H1 (cell line): ENCODE results near the gene PIGS. TPM values are rescaled to one million over a fixed set of nuclear protein-coding genes. Genes with fewer than 3 reads are reported as not detected.

Experiments used
- CTCF ChIA-PET: fragments of 300-600 bp; sonication (Branson Sonifier 250); formaldehyde crosslinking; loops from one replicate; lab custom pipeline; 2021; ENCODE audit not compliant: partially characterized antibody; lab: Charles Lee
- POLR2A ChIA-PET: fragments of 300-600 bp; sonication (Branson Sonifier 250); formaldehyde crosslinking; loops from one replicate; lab custom pipeline; 2021; ENCODE audit warnings: inconsistent platforms; ENCODE audit not compliant: partially characterized antibody; lab: Charles Lee
- DNase-seq, 2 experiments: peaks; one replicate each; pipeline versions ENCODE4 v3.0.0 to v3.0.0-alpha.2; 2010 to 2022; ENCODE audit warnings: low spot score in 2 of 2, low read depth in 1 of 2, mixed read lengths in 1 of 2
- FAIRE-seq: peaks from 2 replicates; lab custom pipeline; 2011; peaks lifted over from hg19 to GRCh38; lab: Jason Lieb, UNC
- H2AFZ ChIP-seq: 2 replicates; pipeline ENCODE4 v1.8.1; 2012; ENCODE audit warnings: low read length, inconsistent platforms
- H2AK5ac ChIP-seq: 2 replicates; pipeline ENCODE4 v1.6.1; 2013; ENCODE audit warnings: low read depth, low read length
- H2BK120ac ChIP-seq: replicated peaks from 2 replicates; pipeline ENCODE3; 2013; ENCODE audit warnings: low read depth, low read length, inconsistent platforms
- H2BK12ac ChIP-seq: 2 replicates; pipeline ENCODE4 v1.6.1; 2013; ENCODE audit warnings: low read depth, low read length
- H2BK15ac ChIP-seq: 2 replicates; pipeline ENCODE4 v1.6.1; 2013; ENCODE audit warnings: low read length
- H2BK20ac ChIP-seq: 2 replicates; pipeline ENCODE4 v1.6.1; 2013; ENCODE audit warnings: low read length
- H2BK5ac ChIP-seq: 2 replicates; pipeline ENCODE4 v1.6.1; 2013; ENCODE audit warnings: low read depth, low read length
- H3K14ac ChIP-seq: 2 replicates; pipeline ENCODE4 v1.6.1; 2013; ENCODE audit warnings: inconsistent platforms; ENCODE audit not compliant: insufficient read length
- H3K18ac ChIP-seq: 2 replicates; pipeline ENCODE4 v1.6.1; 2013; ENCODE audit warnings: low read length; ENCODE audit errors: extremely low read depth
- H3K23ac ChIP-seq: 2 replicates; pipeline ENCODE4 v1.6.1; 2013; ENCODE audit warnings: inconsistent platforms; ENCODE audit not compliant: insufficient read length
- H3K23me2 ChIP-seq: 2 replicates; pipeline ENCODE4 v1.6.1; 2013; ENCODE audit warnings: low read depth, low read length
- H3K27ac ChIP-seq: 2 replicates; pipeline ENCODE4 v1.6.1; 2011; ENCODE audit warnings: low read depth, low read length, inconsistent platforms
- H3K27me3 ChIP-seq, 4 experiments: replicated peaks in 1 of 4; 1 replicate in 1 of 4; 2 replicates in 3 of 4; pipeline versions ENCODE4 v1.6.1 to v1.8.1; 2011 to 2013; ENCODE audit warnings: low read length in 3 of 4, mild to moderate bottlenecking in 3 of 4, inconsistent platforms in 2 of 4, mixed read lengths in 2 of 4, moderate library complexity in 1 of 4; ENCODE audit not compliant: control insufficient read depth in 3 of 4, insufficient read depth in 3 of 4; ENCODE audit errors: extremely low read depth in 1 of 4
- H3K36me3 ChIP-seq, 4 experiments: 2 replicates each; pipeline versions ENCODE4 v1.6.1 to v1.8.1; 2011 to 2013; ENCODE audit warnings: mild to moderate bottlenecking in 4 of 4, low read length in 3 of 4, moderate library complexity in 2 of 4, control low read depth in 1 of 4, inconsistent platforms in 1 of 4; ENCODE audit not compliant: insufficient read depth in 4 of 4, control insufficient read depth in 2 of 4
- H3K4ac ChIP-seq: replicated peaks from 2 replicates; pipeline ENCODE3; 2013; ENCODE audit warnings: low read length, low read depth, mixed read lengths, inconsistent platforms; ENCODE audit not compliant: insufficient read length
- H3K4me1 ChIP-seq, 4 experiments: replicated peaks in 1 of 4; 1 replicate in 1 of 4; 2 replicates in 3 of 4; pipeline versions ENCODE4 v1.6.1 to v1.8.1; 2011 to 2013; ENCODE audit warnings: low read length in 3 of 4, inconsistent platforms in 2 of 4, mixed read lengths in 1 of 4; ENCODE audit not compliant: insufficient read depth in 4 of 4, control insufficient read depth in 3 of 4
- H3K4me2 ChIP-seq, 2 experiments: 2 replicates each; pipeline versions ENCODE4 v1.6.1 to v1.8.1; 2011 to 2013; ENCODE audit warnings: low read depth in 2 of 2, low read length in 2 of 2, control low read depth in 1 of 2, inconsistent platforms in 1 of 2, mild to moderate bottlenecking in 1 of 2; ENCODE audit not compliant: insufficient read depth in 1 of 2
- H3K4me3 ChIP-seq, 4 experiments: fragments of 200-600, 300-600 bp in 1 of 4; sonication (generic), shearing (Covaris generic), sonication (Bioruptor Twin) in 1 of 4; 2 replicates each; pipeline versions ENCODE4 v1.5.1 to v1.8.1; 2011 to 2016; ENCODE audit warnings: low read length in 4 of 4, low read depth in 3 of 4, control low read depth in 2 of 4, inconsistent platforms in 2 of 4, mild to moderate bottlenecking in 2 of 4, mixed read lengths in 1 of 4, moderate library complexity in 1 of 4; ENCODE audit not compliant: insufficient read depth in 2 of 4; ENCODE audit errors: extremely low read depth in 1 of 4
- H3K56ac ChIP-seq: replicated peaks from 2 replicates; pipeline ENCODE3; 2013; ENCODE audit warnings: low read depth, mild to moderate bottlenecking, mixed read lengths, low read length, inconsistent platforms; ENCODE audit not compliant: insufficient read length
- H3K79me1 ChIP-seq: 2 replicates; pipeline ENCODE4 v1.6.1; 2013; ENCODE audit warnings: low read depth, low read length, control low read depth
- H3K79me2 ChIP-seq, 2 experiments: 2 replicates each; pipeline versions ENCODE4 v1.6.1 to v1.8.1; 2012 to 2013; ENCODE audit warnings: low read length in 2 of 2, mild to moderate bottlenecking in 2 of 2, inconsistent platforms in 1 of 2; ENCODE audit not compliant: insufficient read depth in 2 of 2, control insufficient read depth in 1 of 2
- H3K9ac ChIP-seq, 4 experiments: replicated peaks in 1 of 4; 1 replicate in 1 of 4; 2 replicates in 3 of 4; pipeline versions ENCODE4 v1.6.1 to v1.8.1; 2011 to 2013; ENCODE audit warnings: low read depth in 3 of 4, low read length in 3 of 4, control low read depth in 2 of 4, mild to moderate bottlenecking in 2 of 4, moderate library complexity in 2 of 4, inconsistent platforms in 1 of 4; ENCODE audit errors: extremely low read depth in 1 of 4
- H3K9me3 ChIP-seq, 2 experiments: 2 replicates each; pipeline versions ENCODE4 v1.6.1 to v1.8.1; 2012 to 2013; ENCODE audit warnings: mild to moderate bottlenecking in 2 of 2, moderate library complexity in 2 of 2, control low read depth in 1 of 2, inconsistent platforms in 1 of 2, low read depth in 1 of 2, low read length in 1 of 2, mixed read lengths in 1 of 2; ENCODE audit not compliant: insufficient read depth in 2 of 2
- H4K20me1 ChIP-seq, 2 experiments: replicated peaks in 1 of 2; 2 replicates each; pipeline versions ENCODE3 to v1.8.1; 2011 to 2013; ENCODE audit warnings: inconsistent platforms in 2 of 2, low read length in 2 of 2, mild to moderate bottlenecking in 1 of 2; ENCODE audit not compliant: insufficient read depth in 2 of 2, control insufficient read depth in 1 of 2
- H4K5ac ChIP-seq: 2 replicates; pipeline ENCODE4 v1.6.1; 2013; ENCODE audit warnings: low read length, low read depth, mixed read lengths, inconsistent platforms; ENCODE audit not compliant: insufficient read length
- H4K8ac ChIP-seq: 2 replicates; pipeline ENCODE4 v1.8.0; 2013; ENCODE audit warnings: mild to moderate bottlenecking, moderate library complexity, low read length, inconsistent platforms; ENCODE audit not compliant: insufficient read depth; ENCODE audit errors: extremely low read depth
- H4K91ac ChIP-seq: replicated peaks from 2 replicates; pipeline ENCODE3; 2013; ENCODE audit warnings: low read length, mixed read lengths, inconsistent platforms; ENCODE audit not compliant: insufficient read length
- KDM1A ChIP-seq: fragments of 200-600, 300-600 bp; sonication (generic); IDR thresholded peaks from 2 replicates; pipeline ENCODE4 v1.7.1; 2016; ENCODE audit warnings: mild to moderate bottlenecking, low read length, borderline replicate concordance
- RNF2 ChIP-seq: fragments of 200-900, 300-1000 bp; sonication (generic); IDR thresholded peaks from 2 replicates; pipeline ENCODE4 v1.7.1; 2016; ENCODE audit warnings: borderline replicate concordance, low read depth, mild to moderate bottlenecking, antibody characterized with exemption, low read length; ENCODE audit not compliant: poor library complexity, severe bottlenecking; ENCODE audit errors: missing control alignments
- SIN3A ChIP-seq, 2 experiments: IDR thresholded peaks in 1 of 2; conservative IDR thresholded peaks in 1 of 2; 2 replicates each; pipeline ENCODE4 v1.6.1; 2011 to 2012; ENCODE audit warnings: low read length in 2 of 2, improper control_type of control experiment in 1 of 2, low read depth in 1 of 2, mild to moderate bottlenecking in 1 of 2
- WGBS, 2 experiments: shearing (Covaris generic) in 1 of 2; methylation state at CpG; one replicate each; pipeline versions ENCODE4 v1.1.6 to v1.1.7; 2013 to 2015; ENCODE audit warnings: low lambda C conversion rate in 2 of 2, mixed read lengths in 2 of 2, inconsistent platforms in 1 of 2, low coverage in 1 of 2, missing lambda C conversion rate in 1 of 2; ENCODE audit not compliant: insufficient replicate concordance in 2 of 2, insufficient coverage in 1 of 2, insufficient read length in 1 of 2; ENCODE audit errors: extremely low coverage in 1 of 2, missing lambda C conversion rate in 1 of 2; 5-methylcytosine and 5-hydroxymethylcytosine counted together
- long read RNA-seq, 2 experiments: library from RNA in 1 of 2; library from capped mRNA in 1 of 2; stranded (forward); transcript quantifications; one replicate each; pipeline ENCODE4 v2.0.0, GENCODE V29; 2021; ENCODE audit warnings: inconsistent platforms in 1 of 2
- polyA minus RNA-seq, 3 experiments: library from RNA; depleted of rRNA, polyadenylated mRNA; stranded (reverse); fragments of >200 nt; gene quantifications; 1 replicate in 2 of 3; 2 replicates in 1 of 3; pipeline ENCODE4 v1.2.3, GENCODE V29; 2011
- polyA plus RNA-seq, 7 experiments: library from polyadenylated mRNA; depleted of rRNA in 3 of 7; stranded (reverse) in 5 of 7; unstranded in 2 of 7; fragments of >200 nt in 5 of 7; fragments of 200-250 nt in 2 of 7; gene quantifications; 1 replicate in 5 of 7; 2 replicates in 1 of 7; 4 replicates in 1 of 7; pipeline versions ENCODE4 v1.2.1 to v1.2.3, GENCODE V29; 2011 to 2013; ENCODE audit warnings: missing spikeins in 2 of 7, mixed read lengths in 2 of 7
- total RNA-seq: library from RNA; stranded (reverse); fragmentation: NEBNext Ultra II Directional; extraction: Animal tissue kit (Norgen Biotek cat#: 25700); gene quantifications from 2 replicates; pipeline ENCODE4 v1.2.1, GENCODE V29; 2021
- TF ChIP-seq, protein P1 (sequence below): IDR thresholded peaks from 2 replicates; pipeline ENCODE4 v1.6.1; 2011; ENCODE audit warnings: low read length, improper control_type of control experiment

The PIGS gene
- total RNA-seq (47.4 and 50.6 TPM in 2 replicates), polyA plus RNA-seq (2011; rRNA removed) (44.3 and 72.7 TPM in 2 replicates), polyA minus RNA-seq (2011; rRNA and poly(A)+ RNA removed) (49.1 and 52.3 TPM in 2 replicates)
- polyA plus RNA-seq (2011; cell fraction: cytosol; rRNA removed) = 42.1 TPM
- polyA plus RNA-seq (2011; cell fraction: nucleus; rRNA removed) = 66.7 TPM
- 38.9 to 53.7 TPM (median 47.7 TPM) in 4 replicates for polyA plus RNA-seq (2012, experiment 1 of 2)
- polyA plus RNA-seq (2012, experiment 2 of 2) = 33.2 TPM
- polyA plus RNA-seq (2013, experiment 1 of 2) = 61.1 TPM
- 64.0 TPM for polyA plus RNA-seq (2013, experiment 2 of 2)
- 24.9 TPM for polyA minus RNA-seq (2011; cell fraction: cytosol; rRNA and poly(A)+ RNA removed)
- polyA minus RNA-seq (2011; cell fraction: nucleus; rRNA and poly(A)+ RNA removed) = 32.8 TPM
- long read RNA-seq, experiment 1, transcript PIGS-203 (11 exons, 2,815 nt) = minor isoform, 8 of 39 reads
- long read RNA-seq, experiment 1, transcript PIGS-202 (12 exons, 2,877 nt) = major isoform, 9 of 39 reads
- long read RNA-seq, experiment 1, partial matches to known transcripts = 18 of 39 reads
- long read RNA-seq, experiment 1, other reads (novel, unspliced or antisense) = 3 of 39 reads
- long read RNA-seq, experiment 2, transcript PIGS-203 (11 exons, 2,815 nt) = minor isoform, 5 of 19 reads
- long read RNA-seq, experiment 2, transcript PIGS-202 (12 exons, 2,877 nt) = major isoform, 12 of 19 reads
- long read RNA-seq, experiment 2, partial matches to known transcripts = 0 of 19 reads
- long read RNA-seq, experiment 2, other reads (novel, unspliced or antisense) = 1 of 19 reads

- peaks cover 3 to 4% of the 10 kb centered on the region in 2 experiments for H4K20me1 ChIP-seq
- no peak within 1 kb of the TSS for H3K14ac ChIP-seq
- peak within 1 kb of the TSS; percentile 66 to 88 for H3K4me2 ChIP-seq
- no peak within 1 kb of the TSS for H3K23ac ChIP-seq
- H3K4ac ChIP-seq = no peak within 1 kb of the TSS
- no peak within 1 kb of the TSS for H2BK12ac ChIP-seq
- H2BK120ac ChIP-seq = no peak within 1 kb of the TSS
- H3K9me3 ChIP-seq = no peaks in the 10 kb centered on the region
- ChIA-PET POLR2A (interaction anchor here (0.6 to 4.8 kb wide), 11 partner anchors 13 to 218 kb away, joined by 3 to 23 read pairs (median 4); partner anchors contain the start of gene UNC119), CTCF (interaction anchor here (1.0 to 6.0 kb wide), 6 partner anchors 14 to 81 kb away, joined by 3 to 58 read pairs (median 4); no protein-coding TSS in a partner anchor)
- H4K5ac ChIP-seq = peak within 1 kb of the TSS; percentile 34
- peak within 1 kb of the TSS; percentile 92 for H2AFZ ChIP-seq
- peak within 1 kb of the TSS; percentile 84 for H4K8ac ChIP-seq
- peaks cover 0 to 8% (median 4%) of the 10 kb centered on the region in 4 experiments; a peak in 4 of 7 replicates for H3K27me3 ChIP-seq
- H3K4me3 ChIP-seq = peak within 1 kb of the TSS; percentile 79 to 94 (median 90)
- H3K23me2 ChIP-seq = peaks cover 6% of the 10 kb centered on the region
- no peaks in the 10 kb centered on the region for H3K79me1 ChIP-seq
- no peak within 1 kb of the TSS for H3K56ac ChIP-seq
- H2BK5ac ChIP-seq = no peak within 1 kb of the TSS; the same call in none of the 2 replicates
- H3K79me2 ChIP-seq = peaks cover 0 to 16% of the 10 kb centered on the region in 2 experiments; a peak in 2 of 4 replicates
- peak within 1 kb of the TSS; percentile 26 for H3K18ac ChIP-seq
- no peak within 1 kb of the TSS for H2BK15ac ChIP-seq
- no peak for FAIRE-seq
- H3K9ac ChIP-seq = peak within 1 kb of the TSS; percentile 31 to 82 (median 61); a peak in 6 of 7 replicates
- H2AK5ac ChIP-seq = no peak within 1 kb of the TSS
- peak; percentile 76 to 94 for DNase-seq
- no peak within 1 kb of the TSS for H2BK20ac ChIP-seq
- peaks cover 0 to 6% (median 3%) of the 10 kb centered on the region in 4 experiments; a peak in 2 of 7 replicates for H3K4me1 ChIP-seq
- H3K36me3 ChIP-seq = peaks cover 0 to 6% (median 0%) of the 10 kb centered on the region in 4 experiments; a peak in 3 of 8 replicates
- WGBS, 2 experiments = 4% methylated on average over 43 of the region's 49 CpGs; no CpG with 5 or more reads in 1 of the 2 experiments
- H4K91ac ChIP-seq = no peak within 1 kb of the TSS
- H3K27ac ChIP-seq = 0 out of 2 replicates have a peak within 1 kb of the TSS, but pooled peaks have one; percentile 11
- no peak for TF ChIP-seq RNF2
- no peak for TF ChIP-seq KDM1A
- TF ChIP-seq, protein P1, sequence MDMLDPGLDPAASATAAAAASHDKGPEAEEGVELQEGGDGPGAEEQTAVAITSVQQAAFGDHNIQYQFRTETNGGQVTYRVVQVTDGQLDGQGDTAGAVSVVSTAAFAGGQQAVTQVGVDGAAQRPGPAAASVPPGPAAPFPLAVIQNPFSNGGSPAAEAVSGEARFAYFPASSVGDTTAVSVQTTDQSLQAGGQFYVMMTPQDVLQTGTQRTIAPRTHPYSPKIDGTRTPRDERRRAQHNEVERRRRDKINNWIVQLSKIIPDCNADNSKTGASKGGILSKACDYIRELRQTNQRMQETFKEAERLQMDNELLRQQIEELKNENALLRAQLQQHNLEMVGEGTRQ = no peak
- peak in 1 of 2 experiments; percentile 31; a peak in 1 of 4 replicates for TF ChIP-seq SIN3A (conservative IDR thresholded peaks at IDR 0.05 in 1 of 2, IDR thresholded peaks at IDR 0.05 in 1 of 2; ENCODE audit: low read depth in 1 of 2, low read length in 2 of 2)
Measured at GRCh38 chr17:28571361-28572122, at the start of gene PIGS. Gene PIGS (minus strand): TSS chr17:28571524. CDS start chr17:28571496, 28 bp downstream.
